Liver (tissue), 9 donors: ENCODE results near the gene B4GALT4. TPM values are rescaled to one million over a fixed set of nuclear protein-coding genes. Genes with fewer than 3 reads are reported as not detected.

ENCODE experiments used
- DNase-seq: peaks from one replicate; pipeline ENCODE4 v3.0.0-alpha.2; 2017; ENCODE audit warnings: low spot score
- H3K27ac ChIP-seq, 2 donors: one replicate each; pipeline ENCODE4 v1.7.0; 2013; ENCODE audit warnings: inconsistent platforms in 2 of 2, low read length in 2 of 2, control low read depth in 1 of 2, low read depth in 1 of 2, mild to moderate bottlenecking in 1 of 2
- H3K27me3 ChIP-seq, 4 donors: one replicate each; pipeline versions ENCODE4 v1.6.1 to v1.7.0; 2013; ENCODE audit warnings: low read length in 3 of 4, inconsistent platforms in 1 of 4, mild to moderate bottlenecking in 1 of 4, moderate library complexity in 1 of 4; ENCODE audit not compliant: control insufficient read depth in 4 of 4, insufficient read depth in 4 of 4
- H3K36me3 ChIP-seq, 4 donors: one replicate each; pipeline versions ENCODE4 v1.6.1 to v1.7.0; 2013; ENCODE audit warnings: low read length in 3 of 4, mild to moderate bottlenecking in 3 of 4, low read depth in 1 of 4, moderate library complexity in 1 of 4; ENCODE audit not compliant: control insufficient read depth in 4 of 4, insufficient read depth in 3 of 4
- H3K4me1 ChIP-seq, 4 donors: one replicate each; pipeline versions ENCODE4 v1.6.1 to v1.7.0; 2013; ENCODE audit warnings: low read length in 3 of 4, mild to moderate bottlenecking in 3 of 4, moderate library complexity in 1 of 4; ENCODE audit not compliant: control insufficient read depth in 4 of 4, insufficient read depth in 4 of 4
- H3K4me3 ChIP-seq, 3 donors: one replicate each; pipeline versions ENCODE4 v1.6.1 to v1.7.0; 2013; ENCODE audit warnings: low read length in 3 of 3, control low read depth in 1 of 3, low read depth in 1 of 3, mild to moderate bottlenecking in 1 of 3
- H3K9ac ChIP-seq, 2 donors: one replicate each; pipeline ENCODE4 v1.7.0; 2013; ENCODE audit warnings: low read length in 2 of 2, mild to moderate bottlenecking in 2 of 2, moderate library complexity in 2 of 2, control low read depth in 1 of 2, low read depth in 1 of 2
- H3K9me3 ChIP-seq, 4 donors: one replicate each; pipeline versions ENCODE4 v1.6.1 to v1.7.0; 2013; ENCODE audit warnings: low read length in 3 of 4; ENCODE audit not compliant: control insufficient read depth in 4 of 4
- EGR1 ChIP-seq, 2 donors: IDR thresholded peaks; 2 replicates each; pipeline ENCODE4 v1.6.1; 2016 to 2018; ENCODE audit warnings: antibody characterized with exemption in 2 of 2, low read depth in 2 of 2
- FOXA1 ChIP-seq: IDR thresholded peaks from 2 replicates; pipeline ENCODE4 v1.6.1; 2016; ENCODE audit warnings: antibody characterized with exemption
- GABPA ChIP-seq, 2 donors: IDR thresholded peaks in 1 of 2; conservative IDR thresholded peaks in 1 of 2; 2 replicates each; pipeline ENCODE4 v1.6.1; 2016; ENCODE audit warnings: antibody characterized with exemption in 2 of 2, mild to moderate bottlenecking in 1 of 2, moderate library complexity in 1 of 2
- HNF4G ChIP-seq: IDR thresholded peaks from 2 replicates; pipeline ENCODE4 v1.6.1; 2016; ENCODE audit warnings: antibody characterized with exemption
- JUND ChIP-seq, 2 donors: IDR thresholded peaks; 2 replicates each; pipeline ENCODE4 v1.6.1; 2016; ENCODE audit warnings: antibody characterized with exemption in 2 of 2
- RXRA ChIP-seq, 2 donors: IDR thresholded peaks; 2 replicates each; pipeline ENCODE4 v1.6.1; 2017 to 2018; ENCODE audit warnings: antibody characterized with exemption in 2 of 2, mild to moderate bottlenecking in 1 of 2
- SP1 ChIP-seq: IDR thresholded peaks from 2 replicates; pipeline ENCODE4 v1.6.1; 2018; ENCODE audit warnings: antibody characterized with exemption, mild to moderate bottlenecking
- TAF1 ChIP-seq: conservative IDR thresholded peaks from 2 replicates; pipeline ENCODE4 v1.6.1; 2016; ENCODE audit warnings: antibody characterized with exemption, mild to moderate bottlenecking
- YY1 ChIP-seq: IDR thresholded peaks from 2 replicates; pipeline ENCODE4 v1.6.1; 2016; ENCODE audit warnings: antibody characterized with exemption, mild to moderate bottlenecking
- ZBTB33 ChIP-seq: IDR thresholded peaks from 2 replicates; pipeline ENCODE4 v1.6.1; 2016; ENCODE audit warnings: antibody characterized with exemption
- WGBS: extraction: QIAGEN DNeasy Blood & Tissue Kit; methylation state at CpG from one replicate; pipeline ENCODE4 v1.1.7; 2013; 5-methylcytosine and 5-hydroxymethylcytosine counted together
- polyA plus RNA-seq, 2 donors: library from polyadenylated mRNA; stranded (reverse) in 1 of 2; unstranded in 1 of 2; fragments of 200-250 nt in 1 of 2; fragments of >200 nt in 1 of 2; fragmentation: Nextera tagmentation in 1 of 2; extraction: Ambion mirVana in 1 of 2; gene quantifications; one replicate each; pipeline versions ENCODE4 v1.2.1 to v1.2.3, GENCODE V29; 2013 to 2015
- total RNA-seq, 2 donors: library from RNA; depleted of rRNA; stranded (reverse); fragments of >200 nt; gene quantifications; one replicate each; pipeline ENCODE4 v1.2.3, GENCODE V29; 2014
- TF ChIP-seq, protein P1 (sequence below): fragments of 150-350 bp; IDR thresholded peaks from 2 replicates; pipeline ENCODE4 v1.5.1; 2017; ENCODE audit warnings: improper control_type of control experiment, low read depth, low read length; ENCODE audit not compliant: missing input control
- TF ChIP-seq, protein P2 (sequence below): IDR thresholded peaks from 2 replicates; pipeline ENCODE4 v1.6.1; 2016; ENCODE audit warnings: antibody characterized with exemption
- TF ChIP-seq, protein P3 (sequence below): IDR thresholded peaks from 2 replicates; pipeline ENCODE4 v1.6.1; 2016; ENCODE audit warnings: antibody characterized with exemption, mild to moderate bottlenecking
- TF ChIP-seq, protein P4 (sequence below): IDR thresholded peaks from 2 replicates; pipeline ENCODE4 v1.6.1; 2016; ENCODE audit warnings: antibody characterized with exemption
- donor health status: healthy.
- donor health status: healthy.
- donor health status: healthy.
- donor health status: healthy.
- donor health status: healthy.

Gene B4GALT4
- total and polyA plus RNA-seq, 4 donors, result 9.3 to 14.6 (median 10.5) TPM

- Histone ChIP-seq H3K36me3 (no peaks in the 10 kb centered on the region), H3K4me3 (no peak overlapping the region), H3K9ac (no peak overlapping the region), H3K4me1 (no peaks in the 10 kb centered on the region), H3K9me3 (no peaks in the 10 kb centered on the region), H3K27me3 (no peaks in the 10 kb centered on the region), H3K27ac (no peak overlapping the region)
- TF ChIP-seq RXRA (IDR thresholded peaks at IDR 0.05) (no peak), SP1 (no peak), FOXA1 (no peak), EGR1 (IDR thresholded peaks at IDR 0.05; ENCODE audit: low read depth in 2 of 2) (no peak), JUND (IDR thresholded peaks at IDR 0.05) (no peak), TAF1 (no peak), GABPA (IDR thresholded peaks at IDR 0.05 in 1 of 2, conservative IDR thresholded peaks at IDR 0.05 in 1 of 2) (no peak), HNF4G (no peak), ZBTB33 (no peak), YY1 (no peak)
- TF ChIP-seq, protein P1, sequence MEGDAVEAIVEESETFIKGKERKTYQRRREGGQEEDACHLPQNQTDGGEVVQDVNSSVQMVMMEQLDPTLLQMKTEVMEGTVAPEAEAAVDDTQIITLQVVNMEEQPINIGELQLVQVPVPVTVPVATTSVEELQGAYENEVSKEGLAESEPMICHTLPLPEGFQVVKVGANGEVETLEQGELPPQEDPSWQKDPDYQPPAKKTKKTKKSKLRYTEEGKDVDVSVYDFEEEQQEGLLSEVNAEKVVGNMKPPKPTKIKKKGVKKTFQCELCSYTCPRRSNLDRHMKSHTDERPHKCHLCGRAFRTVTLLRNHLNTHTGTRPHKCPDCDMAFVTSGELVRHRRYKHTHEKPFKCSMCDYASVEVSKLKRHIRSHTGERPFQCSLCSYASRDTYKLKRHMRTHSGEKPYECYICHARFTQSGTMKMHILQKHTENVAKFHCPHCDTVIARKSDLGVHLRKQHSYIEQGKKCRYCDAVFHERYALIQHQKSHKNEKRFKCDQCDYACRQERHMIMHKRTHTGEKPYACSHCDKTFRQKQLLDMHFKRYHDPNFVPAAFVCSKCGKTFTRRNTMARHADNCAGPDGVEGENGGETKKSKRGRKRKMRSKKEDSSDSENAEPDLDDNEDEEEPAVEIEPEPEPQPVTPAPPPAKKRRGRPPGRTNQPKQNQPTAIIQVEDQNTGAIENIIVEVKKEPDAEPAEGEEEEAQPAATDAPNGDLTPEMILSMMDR, result no peak
- TF ChIP-seq, protein P2, sequence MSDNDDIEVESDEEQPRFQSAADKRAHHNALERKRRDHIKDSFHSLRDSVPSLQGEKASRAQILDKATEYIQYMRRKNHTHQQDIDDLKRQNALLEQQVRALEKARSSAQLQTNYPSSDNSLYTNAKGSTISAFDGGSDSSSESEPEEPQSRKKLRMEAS, result no peak
- TF ChIP-seq, protein P3, sequence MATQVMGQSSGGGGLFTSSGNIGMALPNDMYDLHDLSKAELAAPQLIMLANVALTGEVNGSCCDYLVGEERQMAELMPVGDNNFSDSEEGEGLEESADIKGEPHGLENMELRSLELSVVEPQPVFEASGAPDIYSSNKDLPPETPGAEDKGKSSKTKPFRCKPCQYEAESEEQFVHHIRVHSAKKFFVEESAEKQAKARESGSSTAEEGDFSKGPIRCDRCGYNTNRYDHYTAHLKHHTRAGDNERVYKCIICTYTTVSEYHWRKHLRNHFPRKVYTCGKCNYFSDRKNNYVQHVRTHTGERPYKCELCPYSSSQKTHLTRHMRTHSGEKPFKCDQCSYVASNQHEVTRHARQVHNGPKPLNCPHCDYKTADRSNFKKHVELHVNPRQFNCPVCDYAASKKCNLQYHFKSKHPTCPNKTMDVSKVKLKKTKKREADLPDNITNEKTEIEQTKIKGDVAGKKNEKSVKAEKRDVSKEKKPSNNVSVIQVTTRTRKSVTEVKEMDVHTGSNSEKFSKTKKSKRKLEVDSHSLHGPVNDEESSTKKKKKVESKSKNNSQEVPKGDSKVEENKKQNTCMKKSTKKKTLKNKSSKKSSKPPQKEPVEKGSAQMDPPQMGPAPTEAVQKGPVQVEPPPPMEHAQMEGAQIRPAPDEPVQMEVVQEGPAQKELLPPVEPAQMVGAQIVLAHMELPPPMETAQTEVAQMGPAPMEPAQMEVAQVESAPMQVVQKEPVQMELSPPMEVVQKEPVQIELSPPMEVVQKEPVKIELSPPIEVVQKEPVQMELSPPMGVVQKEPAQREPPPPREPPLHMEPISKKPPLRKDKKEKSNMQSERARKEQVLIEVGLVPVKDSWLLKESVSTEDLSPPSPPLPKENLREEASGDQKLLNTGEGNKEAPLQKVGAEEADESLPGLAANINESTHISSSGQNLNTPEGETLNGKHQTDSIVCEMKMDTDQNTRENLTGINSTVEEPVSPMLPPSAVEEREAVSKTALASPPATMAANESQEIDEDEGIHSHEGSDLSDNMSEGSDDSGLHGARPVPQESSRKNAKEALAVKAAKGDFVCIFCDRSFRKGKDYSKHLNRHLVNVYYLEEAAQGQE, result no peak
- TF ChIP-seq, protein P4, sequence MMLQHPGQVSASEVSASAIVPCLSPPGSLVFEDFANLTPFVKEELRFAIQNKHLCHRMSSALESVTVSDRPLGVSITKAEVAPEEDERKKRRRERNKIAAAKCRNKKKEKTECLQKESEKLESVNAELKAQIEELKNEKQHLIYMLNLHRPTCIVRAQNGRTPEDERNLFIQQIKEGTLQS, result no peak
- DNase-seq, result no peak
- WGBS, result 85% methylated on average over 2 of the region's 2 CpGs
Observed at GRCh38 chr3:119257111-119257510, 16.4 kb upstream of the B4GALT4 start.

DNA sequence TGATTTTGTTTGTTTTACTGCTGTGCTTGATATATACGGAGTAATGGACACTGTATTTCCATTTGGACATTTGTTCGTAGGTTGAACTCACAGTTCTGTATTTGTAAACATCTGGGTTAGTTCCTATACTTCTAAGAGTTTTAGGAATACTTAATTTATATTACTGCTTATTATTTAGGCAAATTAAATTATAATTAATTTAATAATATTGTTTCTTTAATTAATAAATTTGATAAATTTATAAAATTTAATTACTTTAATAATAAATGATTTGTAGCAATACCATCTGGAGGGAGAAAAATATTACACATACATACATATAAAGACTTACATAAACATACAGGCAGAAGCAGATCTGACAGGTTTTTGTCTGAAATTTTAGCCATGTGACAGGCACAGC lies 14.5 kb upstream of the B4GALT4 start:
- no peak overlapping the region for H3K27ac ChIP-seq
- DNase-seq, result no peak
- H3K9ac ChIP-seq, result no peak overlapping the region
- no peak for TF ChIP-seq TAF1
- no peaks in the 10 kb centered on the region for H3K9me3 ChIP-seq
- H3K4me3 ChIP-seq, result no peak overlapping the region
- WGBS, result 87% methylated on average over 2 of the region's 2 CpGs
- H3K36me3 ChIP-seq, result no peaks in the 10 kb centered on the region
- no peaks in the 10 kb centered on the region for H3K4me1 ChIP-seq
- H3K27me3 ChIP-seq, result no peaks in the 10 kb centered on the region
